HepG2 (cell line): ENCODE results near the gene LYPD6. TPM values are rescaled to one million over a fixed set of nuclear protein-coding genes. Genes with fewer than 3 reads are reported as not detected.
A peak's percentile ranks its signal among the peaks of the same experiment; 100 is the strongest.

Experiments used
- ATAC-seq: fragments of 200-7000 bp; cut with Tn5 transposase; 3 replicates; pipeline ENCODE4 v1.9.1; 2020; ENCODE audit warnings: mild to moderate bottlenecking, moderate library complexity
- BruUV-seq: library from RNA; stranded (reverse); fragments of 400-500 nt; replicated peaks from 2 replicates; lab custom pipeline; 2021; lab: Mats Ljungman, UMichigan
- CTCF ChIA-PET: fragments of 300-600 bp; formaldehyde crosslinking; extraction: SDS; loops from one replicate; lab custom pipeline; 2021; ENCODE audit warnings: low total read pairs, inconsistent platforms, low intra/inter-chr PET ratio; lab: Yijun Ruan, JAX
- POLR2A ChIA-PET: fragments of 350-600 bp; sonication (Branson Sonifier 250); formaldehyde crosslinking; loops from one replicate; lab custom pipeline; 2020; ENCODE audit warnings: antibody characterized with exemption, inconsistent platforms; lab: Yijun Ruan, JAX
- DNase-seq: peaks from one replicate; pipeline ENCODE4 v3.0.0-alpha.2; 2015; ENCODE audit warnings: low spot score
- FAIRE-seq: peaks from 3 replicates; lab custom pipeline; 2011; peaks lifted over from hg19 to GRCh38; lab: Jason Lieb, UNC
- H2AFZ ChIP-seq: one replicate; pipeline ENCODE4 v1.6.1; 2011; ENCODE audit warnings: low read length, inconsistent platforms
- H3K27ac ChIP-seq: fragments of 300-600 bp; 3 replicates; pipeline ENCODE4 v1.8.0; 2011; ENCODE audit warnings: mixed run types, mild to moderate bottlenecking, mixed read lengths, low read length, inconsistent platforms; ENCODE audit not compliant: insufficient read depth; ENCODE audit errors: extremely low read length
- H3K27me3 ChIP-seq, 2 experiments: fragments of 200-600 bp in 1 of 2; 2 replicates in 1 of 2; 3 replicates in 1 of 2; pipeline versions ENCODE4 v1.6.0 to v1.8.0; 2011; ENCODE audit warnings: low read length in 2 of 2, mild to moderate bottlenecking in 2 of 2, moderate library complexity in 2 of 2, inconsistent platforms in 1 of 2; ENCODE audit not compliant: insufficient read depth in 2 of 2, control insufficient read depth in 1 of 2
- H3K36me3 ChIP-seq, 2 experiments: fragments of 200-600 bp in 1 of 2; replicated peaks in 1 of 2; 2 replicates in 1 of 2; 3 replicates in 1 of 2; pipeline versions ENCODE4 v1.5.1 to v1.8.0; 2011; ENCODE audit warnings: low read length in 2 of 2, inconsistent platforms in 1 of 2; ENCODE audit not compliant: insufficient read depth in 2 of 2, control insufficient read depth in 1 of 2
- H3K4me1 ChIP-seq: 2 replicates; pipeline ENCODE4 v1.5.1; 2012; ENCODE audit warnings: low read length, inconsistent platforms; ENCODE audit not compliant: insufficient read depth
- H3K4me2 ChIP-seq: 2 replicates; pipeline ENCODE4 v1.6.0; 2011; ENCODE audit warnings: low read depth, low read length, inconsistent platforms
- H3K4me3 ChIP-seq, 3 experiments: fragments of 200-600 bp in 1 of 3; sonication (generic), shearing (Covaris generic) in 1 of 3; replicated peaks in 1 of 3; 2 replicates each; pipeline ENCODE4 v1.5.1; 2011 to 2016; ENCODE audit warnings: low read length in 3 of 3, inconsistent platforms in 2 of 3, low read depth in 2 of 3, mild to moderate bottlenecking in 2 of 3, control low read depth in 1 of 3, mixed read lengths in 1 of 3; ENCODE audit not compliant: insufficient read depth in 1 of 3
- H3K79me2 ChIP-seq: one replicate; pipeline ENCODE4 v1.6.1; 2011; ENCODE audit warnings: low read length, inconsistent platforms; ENCODE audit not compliant: insufficient read depth
- H3K9ac ChIP-seq: 2 replicates; pipeline ENCODE4 v1.6.0; 2011; ENCODE audit warnings: mild to moderate bottlenecking, low read depth, low read length, inconsistent platforms; ENCODE audit not compliant: insufficient read depth
- H3K9me3 ChIP-seq: 2 replicates; pipeline ENCODE4 v1.5.1; 2012; ENCODE audit warnings: mild to moderate bottlenecking, low read length
- H4K20me1 ChIP-seq: 2 replicates; pipeline ENCODE4 v1.6.0; 2011; ENCODE audit warnings: inconsistent platforms, mild to moderate bottlenecking, low read length, moderate library complexity; ENCODE audit not compliant: insufficient read depth
- ARID3A ChIP-seq: IDR thresholded peaks from 2 replicates; pipeline ENCODE4 v1.6.1; 2012; ENCODE audit warnings: low read depth, low read length, improper control_type of control experiment
- CEBPG ChIP-seq: IDR thresholded peaks from 2 replicates; pipeline ENCODE4 v1.6.1; 2016
- CHD4 ChIP-seq: fragments of 200-600 bp; sonication (generic); IDR thresholded peaks from 2 replicates; pipeline ENCODE4 v1.7.0; 2017; ENCODE audit warnings: mild to moderate bottlenecking, low read length, borderline replicate concordance
- GATAD1 ChIP-seq: IDR thresholded peaks from 2 replicates; pipeline ENCODE4 v1.6.1; 2016; ENCODE audit warnings: missing genetic modification reagents, missing compliant biosample characterization
- HHEX ChIP-seq: IDR thresholded peaks from 2 replicates; pipeline ENCODE4 v1.6.1; 2016; ENCODE audit warnings: control low read depth
- PRDM15 ChIP-seq: sonication (generic); formaldehyde crosslinking; IDR thresholded peaks from 2 replicates; pipeline ENCODE4 v1.4.0; 2020; ENCODE audit warnings: missing genetic modification reagents
- REL ChIP-seq: sonication (generic); formaldehyde crosslinking; conservative IDR thresholded peaks from 2 replicates; pipeline ENCODE4 v1.8.0; 2022; ENCODE audit warnings: mild to moderate bottlenecking, missing genetic modification reagents, moderate library complexity
- ZBTB1 ChIP-seq: sonication (generic); formaldehyde crosslinking; IDR thresholded peaks from 2 replicates; pipeline ENCODE4 v1.4.0; 2020; ENCODE audit warnings: missing genetic modification reagents, borderline replicate concordance
- ZNF713 ChIP-seq: sonication (generic); formaldehyde crosslinking; IDR thresholded peaks from 2 replicates; pipeline ENCODE4 v1.4.0; 2020; ENCODE audit warnings: mild to moderate bottlenecking, missing genetic modification reagents
- ZNF770 ChIP-seq: sonication (generic); formaldehyde crosslinking; IDR thresholded peaks from 2 replicates; pipeline ENCODE4 v1.5.0; 2020; ENCODE audit warnings: mild to moderate bottlenecking, missing genetic modification reagents
- WGBS: methylation state at CpG from one replicate; pipeline ENCODE4 v1.1.6; 2017; ENCODE audit warnings: low lambda C conversion rate; 5-methylcytosine and 5-hydroxymethylcytosine counted together
- in situ Hi-C: cut with HindIII; loops from 2 replicates; pipeline ENCODE4 v1.10.0; 2017; ENCODE audit warnings: low pct_unique_long_range_greater_than_20kb; ENCODE audit not compliant: extremely low pct_ligation_motif_present
- intact Hi-C: fragments of 100-400 bp; cut with micrococcal nuclease; formaldehyde crosslinking; loops from one replicate; pipeline ENCODE4 v1.10.0; 2022; ENCODE audit not compliant: unreplicated experiment
- polyA plus RNA-seq, 8 experiments: library from polyadenylated mRNA; depleted of rRNA in 3 of 8; stranded (reverse) in 7 of 8; unstranded in 1 of 8; fragments of >200 nt; fragmentation: Illumina TruSeq in 4 of 8; extraction: Trizol in 4 of 8; gene quantifications; 2 replicates each; pipeline versions ENCODE4 v1.2.1 to v1.2.3, GENCODE V29; 2011 to 2016; ENCODE audit warnings: low read depth in 4 of 8, missing spikeins in 1 of 8, mixed read lengths in 1 of 8; ENCODE audit not compliant: insufficient read depth in 1 of 8
- total RNA-seq, 5 experiments: library from RNA; depleted of rRNA; stranded (reverse); fragments of >200 nt; fragmentation: Illumina TruSeq; extraction: Trizol; gene quantifications; 2 replicates each; pipeline ENCODE4 v1.2.3, GENCODE V29; 2016; ENCODE audit warnings: low read depth in 1 of 5

The LYPD6 gene
- total and polyA plus RNA-seq, 2 of the 13 experiments (the other 11 are each of a cell fraction or from before 2014, with no cell fraction given) = 0.01 to 0.07 TPM

GRCh38 chr2:149418065-149418464 is 87.7 kb downstream of the LYPD6 start:
- intact Hi-C loops (no loop called here), in situ Hi-C loops (no loop called here)
- ChIA-PET POLR2A (no interaction called here), CTCF (no interaction called here)
- Histone ChIP-seq H3K27ac (no peak overlapping the region), H2AFZ (no peak overlapping the region), H3K4me2 (no peak overlapping the region), H3K4me3 (no peak overlapping the region), H3K27me3 (no peaks in the 10 kb centered on the region), H3K4me1 (peaks cover 14% of the 10 kb centered on the region), H3K79me2 (no peaks in the 10 kb centered on the region), H3K9me3 (no peaks in the 10 kb centered on the region), H3K36me3 (no peaks in the 10 kb centered on the region), H4K20me1 (no peaks in the 10 kb centered on the region), H3K9ac (no peak overlapping the region)
- TF ChIP-seq HHEX (CRISPR knock-in tag) = no peak
- no TSS peak for BruUV-seq
- no peak for DNase-seq
- ATAC-seq = no peak
- 46% methylated on average over 5 of the region's 5 CpGs for whole genome bisulfite sequencing
- FAIRE-seq = no peak

GRCh38 chr2:149420053-149420963 is 89.9 kb downstream of the LYPD6 start:
- Histone ChIP-seq H3K27me3 (no peaks in the 10 kb centered on the region), H2AFZ (no peak overlapping the region), H3K4me1 (peaks cover 14% of the 10 kb centered on the region), H3K27ac (no peak overlapping the region), H3K36me3 (no peaks in the 10 kb centered on the region), H4K20me1 (no peaks in the 10 kb centered on the region), H3K79me2 (no peaks in the 10 kb centered on the region), H3K4me3 (no peak overlapping the region), H3K4me2 (peak overlapping the region; percentile 8; the same call in 1 of the 2 replicates), H3K9ac (no peak overlapping the region), H3K9me3 (no peaks in the 10 kb centered on the region)
- intact Hi-C loops = no loop called here
- DNase-seq = peak; percentile 58
- BruUV-seq = no TSS peak
- WGBS = 33% methylated on average over 13 of the region's 13 CpGs
- POLR2A ChIA-PET = no interaction called here
- FAIRE-seq = peak; percentile 85
- CTCF ChIA-PET = no interaction called here
- in situ Hi-C loops = no loop called here
- ATAC-seq = peak; percentile 95
- no peak for TF ChIP-seq ZNF713
- TF ChIP-seq GATAD1 = no peak
- TF ChIP-seq REL (CRISPR knock-in tag) = no peak
- TF ChIP-seq ARID3A = no peak
- peak; percentile 73 for TF ChIP-seq CEBPG
- no peak for TF ChIP-seq ZNF770
- no peak for TF ChIP-seq CHD4
- TF ChIP-seq PRDM15 = no peak
- TF ChIP-seq ZBTB1 = no peak
